OCI-LY3 (cell line): ENCODE results near the gene ARFGAP2.

Source experiments
- CTCF ChIP-seq: fragments of 200-600, 300-600 bp; sonication (generic); IDR thresholded peaks from 2 replicates; pipeline ENCODE4 v1.5.1; 2014; ENCODE audit warnings: antibody characterized with exemption, low read length, low read depth
- EZH2phosphoT487 ChIP-seq: fragments of 200-600 bp; shearing (Covaris generic); IDR thresholded peaks from 2 replicates; pipeline ENCODE4 v1.6.1; 2018; ENCODE audit warnings: antibody characterized with exemption, mixed run types, low read depth

GRCh38 chr11:47225552-47226400, 49.1 kb upstream of the ARFGAP2 start:
- TF ChIP-seq EZH2phosphoT487 (no peak), CTCF (no peak)
